ENCODE results near the gene APOL5. TPM values are rescaled to one million over a fixed set of nuclear protein-coding genes. Genes with fewer than 3 reads are reported as not detected.

Gene APOL5
- total RNA-seq, 1 donor from 2014 or later: not detected

GRCh38 chr22:35766654-35767580 is 49.2 kb downstream of the APOL5 start:
- no peak for TF ChIP-seq CTCF (conservative IDR thresholded peaks at IDR 0.05; ENCODE audit: low read depth, low read length)
- no peak for DNase-seq (ENCODE audit: low read depth)
- no peak overlapping the region for H3K4me3 ChIP-seq (ENCODE audit: low read depth, low read length)

- no peak for DNase-seq (ENCODE audit: low read depth)
- no peak overlapping the region for H3K4me3 ChIP-seq (ENCODE audit: low read depth, low read length)
- no peak for TF ChIP-seq CTCF (conservative IDR thresholded peaks at IDR 0.05; ENCODE audit: low read depth, low read length)
Observed at GRCh38 chr22:35769974-35770373, 52.3 kb downstream of the APOL5 start.

- no peak for DNase-seq (ENCODE audit: low read depth)
- TF ChIP-seq CTCF (conservative IDR thresholded peaks at IDR 0.05; ENCODE audit: low read depth, low read length): no peak
- H3K4me3 ChIP-seq (ENCODE audit: low read depth, low read length): no peak overlapping the region
Observed at GRCh38 chr22:35775339-35775738, 57.7 kb downstream of the APOL5 start.

- H3K4me3 ChIP-seq (ENCODE audit: low read depth, low read length): no peak overlapping the region
- DNase-seq (ENCODE audit: low read depth): no peak
- no peak for TF ChIP-seq CTCF (conservative IDR thresholded peaks at IDR 0.05; ENCODE audit: low read depth, low read length)
Observed at GRCh38 chr22:35777335-35777975, 59.8 kb downstream of the APOL5 start.

Other genes with a start within 250 kb of the APOL5 start
- gene RASD2, start 177.0 kb upstream of the APOL5 start, total RNA-seq: 0.07 and 0.12 TPM in 2 replicates
- not detected in 2 replicates for gene MB, start 100.5 kb upstream of the APOL5 start, total RNA-seq
- 5.4 and 6.5 TPM in 2 replicates for gene APOL6, start 69.4 kb upstream of the APOL5 start, total RNA-seq